H1 (cell line): ENCODE results near the gene SSTR1. TPM values are rescaled to one million over a fixed set of nuclear protein-coding genes. Genes with fewer than 3 reads are reported as not detected.

Source experiments
- CTCF ChIA-PET: fragments of 300-600 bp; sonication (Branson Sonifier 250); formaldehyde crosslinking; loops from one replicate; lab custom pipeline; 2021; ENCODE audit not compliant: partially characterized antibody; lab: Charles Lee
- POLR2A ChIA-PET: fragments of 300-600 bp; sonication (Branson Sonifier 250); formaldehyde crosslinking; loops from one replicate; lab custom pipeline; 2021; ENCODE audit warnings: inconsistent platforms; ENCODE audit not compliant: partially characterized antibody; lab: Charles Lee
- DNase-seq, 2 experiments: peaks; one replicate each; pipeline versions ENCODE4 v3.0.0 to v3.0.0-alpha.2; 2010 to 2022; ENCODE audit warnings: low spot score in 2 of 2, low read depth in 1 of 2, mixed read lengths in 1 of 2
- FAIRE-seq: peaks from 2 replicates; lab custom pipeline; 2011; peaks lifted over from hg19 to GRCh38; lab: Jason Lieb, UNC
- H2AFZ ChIP-seq: 2 replicates; pipeline ENCODE4 v1.8.1; 2012; ENCODE audit warnings: low read length, inconsistent platforms
- H2AK5ac ChIP-seq: 2 replicates; pipeline ENCODE4 v1.6.1; 2013; ENCODE audit warnings: low read depth, low read length
- H2BK120ac ChIP-seq: replicated peaks from 2 replicates; pipeline ENCODE3; 2013; ENCODE audit warnings: low read depth, low read length, inconsistent platforms
- H2BK12ac ChIP-seq: 2 replicates; pipeline ENCODE4 v1.6.1; 2013; ENCODE audit warnings: low read depth, low read length
- H2BK15ac ChIP-seq: 2 replicates; pipeline ENCODE4 v1.6.1; 2013; ENCODE audit warnings: low read length
- H2BK20ac ChIP-seq: 2 replicates; pipeline ENCODE4 v1.6.1; 2013; ENCODE audit warnings: low read length
- H2BK5ac ChIP-seq: 2 replicates; pipeline ENCODE4 v1.6.1; 2013; ENCODE audit warnings: low read depth, low read length
- H3K14ac ChIP-seq: 2 replicates; pipeline ENCODE4 v1.6.1; 2013; ENCODE audit warnings: inconsistent platforms; ENCODE audit not compliant: insufficient read length
- H3K18ac ChIP-seq: 2 replicates; pipeline ENCODE4 v1.6.1; 2013; ENCODE audit warnings: low read length; ENCODE audit errors: extremely low read depth
- H3K23ac ChIP-seq: 2 replicates; pipeline ENCODE4 v1.6.1; 2013; ENCODE audit warnings: inconsistent platforms; ENCODE audit not compliant: insufficient read length
- H3K23me2 ChIP-seq: 2 replicates; pipeline ENCODE4 v1.6.1; 2013; ENCODE audit warnings: low read depth, low read length
- H3K27ac ChIP-seq: 2 replicates; pipeline ENCODE4 v1.6.1; 2011; ENCODE audit warnings: low read depth, low read length, inconsistent platforms
- H3K27me3 ChIP-seq, 4 experiments: replicated peaks in 1 of 4; 1 replicate in 1 of 4; 2 replicates in 3 of 4; pipeline versions ENCODE4 v1.6.1 to v1.8.1; 2011 to 2013; ENCODE audit warnings: low read length in 3 of 4, mild to moderate bottlenecking in 3 of 4, inconsistent platforms in 2 of 4, mixed read lengths in 2 of 4, moderate library complexity in 1 of 4; ENCODE audit not compliant: control insufficient read depth in 3 of 4, insufficient read depth in 3 of 4; ENCODE audit errors: extremely low read depth in 1 of 4
- H3K36me3 ChIP-seq, 4 experiments: 2 replicates each; pipeline versions ENCODE4 v1.6.1 to v1.8.1; 2011 to 2013; ENCODE audit warnings: mild to moderate bottlenecking in 4 of 4, low read length in 3 of 4, moderate library complexity in 2 of 4, control low read depth in 1 of 4, inconsistent platforms in 1 of 4; ENCODE audit not compliant: insufficient read depth in 4 of 4, control insufficient read depth in 2 of 4
- H3K4ac ChIP-seq: replicated peaks from 2 replicates; pipeline ENCODE3; 2013; ENCODE audit warnings: low read length, low read depth, mixed read lengths, inconsistent platforms; ENCODE audit not compliant: insufficient read length
- H3K4me1 ChIP-seq, 4 experiments: replicated peaks in 1 of 4; 1 replicate in 1 of 4; 2 replicates in 3 of 4; pipeline versions ENCODE4 v1.6.1 to v1.8.1; 2011 to 2013; ENCODE audit warnings: low read length in 3 of 4, inconsistent platforms in 2 of 4, mixed read lengths in 1 of 4; ENCODE audit not compliant: insufficient read depth in 4 of 4, control insufficient read depth in 3 of 4
- H3K4me2 ChIP-seq, 2 experiments: 2 replicates each; pipeline versions ENCODE4 v1.6.1 to v1.8.1; 2011 to 2013; ENCODE audit warnings: low read depth in 2 of 2, low read length in 2 of 2, control low read depth in 1 of 2, inconsistent platforms in 1 of 2, mild to moderate bottlenecking in 1 of 2; ENCODE audit not compliant: insufficient read depth in 1 of 2
- H3K4me3 ChIP-seq, 4 experiments: fragments of 200-600, 300-600 bp in 1 of 4; sonication (generic), shearing (Covaris generic), sonication (Bioruptor Twin) in 1 of 4; 2 replicates each; pipeline versions ENCODE4 v1.5.1 to v1.8.1; 2011 to 2016; ENCODE audit warnings: low read length in 4 of 4, low read depth in 3 of 4, control low read depth in 2 of 4, inconsistent platforms in 2 of 4, mild to moderate bottlenecking in 2 of 4, mixed read lengths in 1 of 4, moderate library complexity in 1 of 4; ENCODE audit not compliant: insufficient read depth in 2 of 4; ENCODE audit errors: extremely low read depth in 1 of 4
- H3K56ac ChIP-seq: replicated peaks from 2 replicates; pipeline ENCODE3; 2013; ENCODE audit warnings: low read depth, mild to moderate bottlenecking, mixed read lengths, low read length, inconsistent platforms; ENCODE audit not compliant: insufficient read length
- H3K79me1 ChIP-seq: 2 replicates; pipeline ENCODE4 v1.6.1; 2013; ENCODE audit warnings: low read depth, low read length, control low read depth
- H3K79me2 ChIP-seq, 2 experiments: 2 replicates each; pipeline versions ENCODE4 v1.6.1 to v1.8.1; 2012 to 2013; ENCODE audit warnings: low read length in 2 of 2, mild to moderate bottlenecking in 2 of 2, inconsistent platforms in 1 of 2; ENCODE audit not compliant: insufficient read depth in 2 of 2, control insufficient read depth in 1 of 2
- H3K9ac ChIP-seq, 4 experiments: replicated peaks in 1 of 4; 1 replicate in 1 of 4; 2 replicates in 3 of 4; pipeline versions ENCODE4 v1.6.1 to v1.8.1; 2011 to 2013; ENCODE audit warnings: low read depth in 3 of 4, low read length in 3 of 4, control low read depth in 2 of 4, mild to moderate bottlenecking in 2 of 4, moderate library complexity in 2 of 4, inconsistent platforms in 1 of 4; ENCODE audit errors: extremely low read depth in 1 of 4
- H3K9me3 ChIP-seq, 2 experiments: 2 replicates each; pipeline versions ENCODE4 v1.6.1 to v1.8.1; 2012 to 2013; ENCODE audit warnings: mild to moderate bottlenecking in 2 of 2, moderate library complexity in 2 of 2, control low read depth in 1 of 2, inconsistent platforms in 1 of 2, low read depth in 1 of 2, low read length in 1 of 2, mixed read lengths in 1 of 2; ENCODE audit not compliant: insufficient read depth in 2 of 2
- H4K20me1 ChIP-seq, 2 experiments: replicated peaks in 1 of 2; 2 replicates each; pipeline versions ENCODE3 to v1.8.1; 2011 to 2013; ENCODE audit warnings: inconsistent platforms in 2 of 2, low read length in 2 of 2, mild to moderate bottlenecking in 1 of 2; ENCODE audit not compliant: insufficient read depth in 2 of 2, control insufficient read depth in 1 of 2
- H4K5ac ChIP-seq: 2 replicates; pipeline ENCODE4 v1.6.1; 2013; ENCODE audit warnings: low read length, low read depth, mixed read lengths, inconsistent platforms; ENCODE audit not compliant: insufficient read length
- H4K8ac ChIP-seq: 2 replicates; pipeline ENCODE4 v1.8.0; 2013; ENCODE audit warnings: mild to moderate bottlenecking, moderate library complexity, low read length, inconsistent platforms; ENCODE audit not compliant: insufficient read depth; ENCODE audit errors: extremely low read depth
- H4K91ac ChIP-seq: replicated peaks from 2 replicates; pipeline ENCODE3; 2013; ENCODE audit warnings: low read length, mixed read lengths, inconsistent platforms; ENCODE audit not compliant: insufficient read length
- ATF2 ChIP-seq: IDR thresholded peaks from 2 replicates; pipeline ENCODE4 v1.6.1; 2012; ENCODE audit warnings: low read length, inconsistent platforms
- EP300 ChIP-seq, 2 experiments: IDR thresholded peaks; 1 replicate in 1 of 2; 2 replicates in 1 of 2; pipeline ENCODE4 v1.6.1; 2011 to 2012; ENCODE audit warnings: low read depth in 2 of 2, low read length in 2 of 2, mild to moderate bottlenecking in 2 of 2, borderline replicate concordance in 1 of 2, inconsistent platforms in 1 of 2, moderate library complexity in 1 of 2
- JUND ChIP-seq: IDR thresholded peaks from 2 replicates; pipeline ENCODE4 v1.6.1; 2011; ENCODE audit warnings: mild to moderate bottlenecking, improper control_type of control experiment, low read length
- KDM1A ChIP-seq: fragments of 200-600, 300-600 bp; sonication (generic); IDR thresholded peaks from 2 replicates; pipeline ENCODE4 v1.7.1; 2016; ENCODE audit warnings: mild to moderate bottlenecking, low read length, borderline replicate concordance
- MAFK ChIP-seq: IDR thresholded peaks from 2 replicates; pipeline ENCODE4 v1.6.1; 2012; ENCODE audit warnings: low read depth, mild to moderate bottlenecking, improper control_type of control experiment, low read length
- RFX5 ChIP-seq: IDR thresholded peaks from 2 replicates; pipeline ENCODE4 v1.6.1; 2011; ENCODE audit warnings: low read depth, low read length, improper control_type of control experiment, borderline replicate concordance
- SAP30 ChIP-seq: fragments of 300-600 bp; sonication (generic); IDR thresholded peaks from 2 replicates; pipeline ENCODE4 v1.7.1; 2012; ENCODE audit warnings: low read length, moderate library complexity, mild to moderate bottlenecking, inconsistent platforms; ENCODE audit not compliant: insufficient read depth, insufficient replicate concordance
- TAF1 ChIP-seq: IDR thresholded peaks from 2 replicates; pipeline ENCODE4 v1.6.1; 2011; ENCODE audit warnings: mild to moderate bottlenecking, low read depth, low read length
- TBP ChIP-seq: IDR thresholded peaks from 2 replicates; pipeline ENCODE4 v1.6.1; 2011; ENCODE audit warnings: low read depth, low read length, improper control_type of control experiment
- USF2 ChIP-seq: IDR thresholded peaks from 2 replicates; pipeline ENCODE4 v1.6.1; 2011; ENCODE audit warnings: low read length, improper control_type of control experiment
- ZNF274 ChIP-seq: IDR thresholded peaks from 2 replicates; pipeline ENCODE4 v1.7.0; 2012; ENCODE audit warnings: low read length, borderline replicate concordance; ENCODE audit errors: extremely low read depth
- WGBS, 2 experiments: shearing (Covaris generic) in 1 of 2; methylation state at CpG; one replicate each; pipeline versions ENCODE4 v1.1.6 to v1.1.7; 2013 to 2015; ENCODE audit warnings: low lambda C conversion rate in 2 of 2, mixed read lengths in 2 of 2, inconsistent platforms in 1 of 2, low coverage in 1 of 2, missing lambda C conversion rate in 1 of 2; ENCODE audit not compliant: insufficient replicate concordance in 2 of 2, insufficient coverage in 1 of 2, insufficient read length in 1 of 2; ENCODE audit errors: extremely low coverage in 1 of 2, missing lambda C conversion rate in 1 of 2; 5-methylcytosine and 5-hydroxymethylcytosine counted together
- polyA plus RNA-seq, 7 experiments: library from polyadenylated mRNA; depleted of rRNA in 3 of 7; stranded (reverse) in 5 of 7; unstranded in 2 of 7; fragments of >200 nt in 5 of 7; fragments of 200-250 nt in 2 of 7; gene quantifications; 1 replicate in 5 of 7; 2 replicates in 1 of 7; 4 replicates in 1 of 7; pipeline versions ENCODE4 v1.2.1 to v1.2.3, GENCODE V29; 2011 to 2013; ENCODE audit warnings: missing spikeins in 2 of 7, mixed read lengths in 2 of 7
- total RNA-seq: library from RNA; stranded (reverse); fragmentation: NEBNext Ultra II Directional; extraction: Animal tissue kit (Norgen Biotek cat#: 25700); gene quantifications from 2 replicates; pipeline ENCODE4 v1.2.1, GENCODE V29; 2021

The SSTR1 gene
- total and polyA plus RNA-seq, 2 of the 8 experiments (the other 6 are each of a cell fraction or from before 2014, with no cell fraction given), result 0.82 to 0.93 TPM

DNA sequence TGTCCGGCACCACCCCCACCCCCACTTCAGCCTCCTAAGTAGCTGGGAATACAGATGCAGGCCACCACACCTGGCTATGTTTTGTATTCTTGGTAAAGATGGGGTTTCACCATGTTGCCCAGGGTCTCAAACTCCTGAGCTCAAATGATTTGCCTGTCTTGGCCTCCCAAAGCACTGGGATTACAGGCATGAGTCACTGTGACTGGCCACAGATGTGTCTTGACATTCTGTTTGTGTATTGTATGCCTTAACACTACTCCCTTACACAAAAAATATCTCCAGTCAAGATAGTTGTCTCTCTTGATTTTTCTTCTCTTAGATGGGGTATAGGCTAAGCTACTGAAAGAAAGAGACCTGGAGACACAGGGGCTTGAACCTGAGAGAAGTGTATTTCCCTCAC is 30.6 kb downstream of the SSTR1 start:
- Histone ChIP-seq H4K5ac (no peak overlapping the region), H3K36me3 (no peaks in the 10 kb centered on the region), H3K27me3 (peaks cover 0 to 4% (median 2%) of the 10 kb centered on the region in 4 experiments; a peak in 4 of 7 replicates), H3K4me1 (no peaks in the 10 kb centered on the region), H3K79me1 (no peaks in the 10 kb centered on the region), H3K27ac (no peak overlapping the region), H3K56ac (no peak overlapping the region), H4K8ac (no peak overlapping the region), H2BK5ac (no peak overlapping the region), H2BK120ac (no peak overlapping the region), H2AK5ac (no peak overlapping the region), H2BK15ac (no peak overlapping the region), H3K23me2 (no peaks in the 10 kb centered on the region), H2BK12ac (no peak overlapping the region), H3K4ac (no peak overlapping the region), H3K4me3 (no peak overlapping the region), H2BK20ac (no peak overlapping the region), H3K23ac (no peak overlapping the region), H3K9ac (no peak overlapping the region), H3K14ac (no peak overlapping the region), H4K91ac (no peak overlapping the region), H4K20me1 (no peaks in the 10 kb centered on the region), H3K9me3 (no peaks in the 10 kb centered on the region), H2AFZ (no peak overlapping the region), H3K4me2 (no peak overlapping the region), H3K79me2 (no peaks in the 10 kb centered on the region), H3K18ac (no peak overlapping the region)
- ChIA-PET POLR2A (interaction anchor here (0.7 to 2.1 kb wide), 2 partner anchors 15 to 30 kb away, joined by 4 to 5 read pairs; partner anchors contain the start of gene SSTR1), CTCF (interaction anchor here (0.7 to 2.9 kb wide), 4 partner anchors 11 to 421 kb away, joined by 3 to 8 read pairs (median 4); no protein-coding TSS in a partner anchor)
- WGBS, 2 experiments, result 86% methylated on average over 1 of the region's 1 CpG; no CpG with 5 or more reads in 1 of the 2 experiments
- no peak for DNase-seq
- FAIRE-seq, result no peak
- TF ChIP-seq JUND, result no peak
- TF ChIP-seq EP300 (IDR thresholded peaks at IDR 0.05; ENCODE audit: borderline replicate concordance in 1 of 2, low read depth in 2 of 2, low read length in 2 of 2), result no peak
- TF ChIP-seq MAFK, result no peak
- no peak for TF ChIP-seq RFX5
- no peak for TF ChIP-seq KDM1A
- no peak for TF ChIP-seq TAF1
- no peak for TF ChIP-seq TBP
- TF ChIP-seq SAP30, result no peak
- no peak for TF ChIP-seq USF2
- no peak for TF ChIP-seq ATF2
- TF ChIP-seq ZNF274, result no peak
